Upper lobe of right lung (tissue), 1 donor: ENCODE measurements around the gene BMP6. TPM values are rescaled to one million over a fixed set of nuclear protein-coding genes. Genes with fewer than 3 reads are reported as not detected.

ENCODE experiments used
- ATAC-seq: fragments of 200-7000 bp; cut with Tn5 transposase; one replicate; pipeline ENCODE4 v1.9.1; 2020; ENCODE audit warnings: mild to moderate bottlenecking, moderate library complexity
- DNase-seq: peaks from one replicate; pipeline ENCODE4 v3.0.0-alpha.2; 2020
- H3K27ac ChIP-seq: fragments of 200-600 bp; one replicate; pipeline ENCODE4 v1.8.0; 2022
- H3K27me3 ChIP-seq: fragments of 200-600 bp; one replicate; pipeline ENCODE4 v1.8.0; 2022; ENCODE audit warnings: mild to moderate bottlenecking
- H3K36me3 ChIP-seq: fragments of 200-600 bp; one replicate; pipeline ENCODE4 v1.8.0; 2022
- H3K4me1 ChIP-seq: fragments of 200-600 bp; one replicate; pipeline ENCODE4 v1.8.0; 2022
- H3K4me3 ChIP-seq: fragments of 200-600 bp; one replicate; pipeline ENCODE4 v1.8.0; 2022; ENCODE audit warnings: mild to moderate bottlenecking
- H3K9me3 ChIP-seq: fragments of 200-600 bp; one replicate; pipeline ENCODE4 v1.8.0; 2022
- intact Hi-C: fragments of 100-400 bp; cut with DNase I; formaldehyde crosslinking; loops from one replicate; pipeline ENCODE4 v1.11.0; 2022
- total RNA-seq: library from RNA; stranded (reverse); fragmentation: NEBNext Ultra II Directional; extraction: Animal tissue kit (Norgen Biotek cat#: 25700); gene quantifications from one replicate; pipeline ENCODE4 v1.2.1, GENCODE V29; 2021
- TF ChIP-seq, protein P1 (sequence below): fragments of 200-600 bp; IDR thresholded peaks from one replicate; pipeline ENCODE4 v1.8.0; 2022; ENCODE audit warnings: antibody characterized with exemption
- donor health status: DM: no; HTN: yes; CAD: no; lungs with severe emphysema.

The BMP6 gene
- total RNA-seq, 1 donor from 2014 or later = 6.6 TPM

DNA sequence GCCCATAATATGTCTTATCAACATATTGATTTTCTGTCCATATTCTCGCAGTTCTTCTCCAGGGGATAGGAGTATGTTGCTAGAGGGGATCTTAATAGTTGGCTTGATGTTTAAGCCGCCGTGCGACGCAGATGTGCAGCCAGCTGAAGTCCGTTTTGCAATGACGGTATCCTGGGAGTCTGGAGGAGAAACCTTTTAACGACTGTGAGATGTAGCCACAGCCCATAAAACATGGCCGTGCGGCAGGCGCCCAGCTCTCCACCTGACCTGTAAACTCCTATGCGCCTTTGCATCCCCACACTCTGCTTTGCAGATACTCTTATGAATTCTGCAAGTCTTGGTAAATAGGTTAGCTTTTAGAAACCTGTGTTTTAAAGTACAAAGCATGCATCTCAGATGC is 36.9 kb downstream of the BMP6 start:
- Histone ChIP-seq H3K4me3 (no peak overlapping the region), H3K27me3 (no peaks in the 10 kb centered on the region), H3K36me3 (no peaks in the 10 kb centered on the region), H3K27ac (no peak overlapping the region), H3K4me1 (no peaks in the 10 kb centered on the region), H3K9me3 (no peaks in the 10 kb centered on the region)
- TF ChIP-seq, protein P1, sequence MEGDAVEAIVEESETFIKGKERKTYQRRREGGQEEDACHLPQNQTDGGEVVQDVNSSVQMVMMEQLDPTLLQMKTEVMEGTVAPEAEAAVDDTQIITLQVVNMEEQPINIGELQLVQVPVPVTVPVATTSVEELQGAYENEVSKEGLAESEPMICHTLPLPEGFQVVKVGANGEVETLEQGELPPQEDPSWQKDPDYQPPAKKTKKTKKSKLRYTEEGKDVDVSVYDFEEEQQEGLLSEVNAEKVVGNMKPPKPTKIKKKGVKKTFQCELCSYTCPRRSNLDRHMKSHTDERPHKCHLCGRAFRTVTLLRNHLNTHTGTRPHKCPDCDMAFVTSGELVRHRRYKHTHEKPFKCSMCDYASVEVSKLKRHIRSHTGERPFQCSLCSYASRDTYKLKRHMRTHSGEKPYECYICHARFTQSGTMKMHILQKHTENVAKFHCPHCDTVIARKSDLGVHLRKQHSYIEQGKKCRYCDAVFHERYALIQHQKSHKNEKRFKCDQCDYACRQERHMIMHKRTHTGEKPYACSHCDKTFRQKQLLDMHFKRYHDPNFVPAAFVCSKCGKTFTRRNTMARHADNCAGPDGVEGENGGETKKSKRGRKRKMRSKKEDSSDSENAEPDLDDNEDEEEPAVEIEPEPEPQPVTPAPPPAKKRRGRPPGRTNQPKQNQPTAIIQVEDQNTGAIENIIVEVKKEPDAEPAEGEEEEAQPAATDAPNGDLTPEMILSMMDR = no peak
- ATAC-seq (no peak), DNase-seq (no peak)
- intact Hi-C loops = no loop called here

DNA sequence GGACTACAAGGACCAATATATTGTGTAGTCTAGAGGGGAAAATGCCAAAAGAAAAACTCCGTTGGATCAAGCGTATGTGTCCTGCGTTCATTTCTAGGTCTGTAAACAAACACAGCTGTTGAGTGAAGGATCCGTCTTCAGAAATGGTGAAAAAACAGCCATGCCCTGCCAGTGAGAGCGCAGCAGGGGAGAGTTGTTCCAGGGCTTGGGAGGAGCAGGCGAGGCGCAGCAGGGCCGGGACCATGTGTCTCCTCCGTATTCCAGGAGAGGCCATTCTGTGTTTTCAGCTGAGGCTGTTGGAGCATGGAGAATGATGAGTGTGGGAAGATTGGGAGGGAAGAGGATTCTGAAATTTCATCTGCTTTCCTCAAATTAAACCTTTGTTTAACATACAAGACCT is 38.0 kb downstream of the BMP6 start:
- TF ChIP-seq, protein P1 = no peak
- H3K27me3 ChIP-seq = no peaks in the 10 kb centered on the region
- H3K27ac ChIP-seq = no peak overlapping the region
- H3K4me3 ChIP-seq = no peak overlapping the region
- intact Hi-C loops = no loop called here
- ATAC-seq (peak; percentile 45), DNase-seq (no peak)
- no peaks in the 10 kb centered on the region for H3K36me3 ChIP-seq
- no peaks in the 10 kb centered on the region for H3K4me1 ChIP-seq
- H3K9me3 ChIP-seq = no peaks in the 10 kb centered on the region

DNA sequence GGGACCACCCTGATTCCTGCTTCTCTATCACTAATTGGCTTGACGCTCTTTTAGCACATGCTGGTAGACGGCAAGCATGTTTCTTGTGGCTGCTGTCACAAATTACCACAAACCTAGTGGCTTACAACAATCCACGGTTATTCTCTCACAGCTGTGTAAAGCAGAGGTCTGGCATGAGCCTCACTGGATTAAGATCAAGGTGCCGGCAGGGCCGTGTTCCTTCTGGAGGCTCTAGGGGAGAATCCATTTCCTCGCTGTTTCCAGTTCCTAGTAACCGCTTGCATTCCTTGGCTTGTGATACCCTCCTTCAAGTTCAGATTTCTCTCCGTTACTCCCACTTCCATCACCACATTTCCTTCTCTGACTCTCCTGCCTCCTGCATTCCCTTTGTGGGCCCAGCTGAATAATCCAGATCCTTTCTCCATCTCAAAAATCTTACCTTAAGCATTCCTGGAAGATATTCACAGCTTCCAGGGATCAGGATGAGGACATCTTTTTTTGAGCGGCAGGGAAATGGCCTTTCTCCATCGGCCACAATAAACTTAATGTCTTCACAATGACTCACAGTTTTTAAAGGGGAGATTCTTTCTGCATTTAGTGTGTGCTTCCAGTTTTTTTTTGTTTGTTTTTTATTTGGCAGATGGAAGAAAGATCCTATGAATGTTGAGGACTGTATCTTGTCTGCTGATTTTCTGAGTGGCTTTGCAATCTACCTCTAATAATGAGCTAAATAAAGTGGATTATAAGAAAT is 39.9 kb downstream of the BMP6 start:
- intact Hi-C loops = no loop called here
- no peak overlapping the region for H3K27ac ChIP-seq
- H3K4me3 ChIP-seq = no peak overlapping the region
- DNase-seq (no peak), ATAC-seq (no peak)
- H3K9me3 ChIP-seq = no peaks in the 10 kb centered on the region
- H3K36me3 ChIP-seq = no peaks in the 10 kb centered on the region
- TF ChIP-seq, protein P1 = no peak
- no peaks in the 10 kb centered on the region for H3K4me1 ChIP-seq
- H3K27me3 ChIP-seq = no peaks in the 10 kb centered on the region

DNA sequence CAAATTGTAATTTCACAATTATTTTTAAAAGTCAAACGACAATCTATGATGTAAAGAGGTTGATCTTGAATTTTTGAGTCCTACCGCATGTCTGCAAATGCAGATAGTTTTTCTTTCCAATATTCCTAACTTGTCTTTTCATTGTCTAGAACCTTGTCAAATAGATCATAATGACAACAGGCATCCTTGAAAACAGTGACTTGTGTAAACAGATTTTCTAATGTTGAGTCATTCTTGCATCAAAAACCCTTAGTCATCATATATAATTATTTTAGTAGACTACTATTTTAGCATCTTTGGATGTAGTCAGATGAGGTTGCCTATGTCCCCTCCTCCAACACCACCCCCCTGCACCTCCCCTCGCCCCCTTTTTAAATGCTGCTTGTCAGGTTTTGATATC is 43.8 kb downstream of the BMP6 start:
- Histone ChIP-seq H3K27ac (no peak overlapping the region), H3K4me1 (no peaks in the 10 kb centered on the region), H3K27me3 (no peaks in the 10 kb centered on the region), H3K4me3 (no peak overlapping the region), H3K36me3 (no peaks in the 10 kb centered on the region), H3K9me3 (no peaks in the 10 kb centered on the region)
- DNase-seq = no peak
- intact Hi-C loops = no loop called here
- TF ChIP-seq, protein P1 = no peak
- no peak for ATAC-seq

DNA sequence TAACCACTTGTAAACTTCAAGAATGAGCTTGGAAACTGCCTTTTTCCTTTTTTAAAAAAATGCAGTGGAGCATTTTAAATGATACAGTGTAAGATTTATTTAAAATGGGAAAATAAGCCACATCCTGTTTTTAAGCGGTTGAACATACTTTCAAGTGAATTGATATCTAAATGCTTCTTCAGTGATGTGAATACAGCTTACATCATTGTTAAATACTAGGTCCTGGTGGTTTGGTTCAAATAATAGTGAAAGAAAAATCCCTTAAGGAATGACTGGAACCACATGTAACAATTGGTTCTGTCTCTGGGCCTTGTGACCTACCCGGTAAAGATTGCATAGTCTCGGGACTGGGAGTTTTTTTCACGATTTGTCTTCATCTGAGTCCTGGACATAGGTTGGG is 44.2 kb downstream of the BMP6 start:
- H3K4me3 ChIP-seq = no peak overlapping the region
- H3K27me3 ChIP-seq = no peaks in the 10 kb centered on the region
- TF ChIP-seq, protein P1 = no peak
- intact Hi-C loops = no loop called here
- no peaks in the 10 kb centered on the region for H3K9me3 ChIP-seq
- H3K27ac ChIP-seq = no peak overlapping the region
- ATAC-seq = no peak
- H3K4me1 ChIP-seq = no peaks in the 10 kb centered on the region
- DNase-seq = no peak
- no peaks in the 10 kb centered on the region for H3K36me3 ChIP-seq

DNA sequence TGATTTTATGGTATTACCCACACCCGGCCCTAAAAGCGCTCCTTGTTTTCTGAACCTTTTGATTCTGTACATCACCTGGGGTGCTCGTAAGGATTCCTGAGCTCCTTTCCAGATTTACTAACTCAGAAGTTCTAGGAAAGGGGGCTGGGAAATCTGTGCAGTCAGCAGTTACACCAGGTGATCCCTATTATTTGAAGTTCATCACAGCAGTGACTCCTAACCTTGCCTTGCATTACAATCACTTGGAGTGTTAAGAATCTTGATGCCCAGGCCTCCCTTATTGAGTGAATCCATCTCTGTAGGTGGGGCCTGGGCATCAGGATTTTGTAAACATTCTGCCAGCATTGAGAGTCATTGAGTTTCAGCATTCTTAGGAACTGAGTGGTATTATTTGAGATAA is 44.7 kb downstream of the BMP6 start:
- H3K9me3 ChIP-seq = no peaks in the 10 kb centered on the region
- TF ChIP-seq, protein P1 = no peak
- H3K27ac ChIP-seq = no peak overlapping the region
- H3K36me3 ChIP-seq = no peaks in the 10 kb centered on the region
- no peaks in the 10 kb centered on the region for H3K27me3 ChIP-seq
- no peak for DNase-seq
- intact Hi-C loops = no loop called here
- no peaks in the 10 kb centered on the region for H3K4me1 ChIP-seq
- ATAC-seq = no peak
- H3K4me3 ChIP-seq = no peak overlapping the region
